ENCODE measurements around the gene BCL7A. TPM values are rescaled to one million over a fixed set of nuclear protein-coding genes. Genes with fewer than 3 reads are reported as not detected.

Gene BCL7A
- total and polyA plus RNA-seq, 2 of the 8 experiments (the other 6 are each of a cell fraction or from before 2014, with no cell fraction given), result 11.9 to 12.7 TPM

- 7% methylated on average over 52 of the region's 113 CpGs; no CpG with 5 or more reads in 1 of the 2 experiments for WGBS, 2 experiments (ENCODE audit: extremely low coverage in 1 of 2, insufficient coverage in 1 of 2, insufficient read length in 1 of 2, insufficient replicate concordance in 2 of 2, low coverage in 1 of 2, low lambda C conversion rate in 2 of 2, missing lambda C conversion rate in 1 of 2)
- CTCF ChIA-PET (ENCODE audit: partially characterized antibody), result interaction anchor here (0.8 to 3.8 kb wide), 3 partner anchors 14 to 45 kb away, joined by 5 to 26 read pairs (median 5); no protein-coding TSS in a partner anchor
- no peak for FAIRE-seq
- TF ChIP-seq CBX8 (IDR thresholded peaks at IDR 0.05; ENCODE audit: borderline replicate concordance, low read depth, low read length) (no peak), RAD21 (IDR thresholded peaks at IDR 0.05 in 1 of 2, conservative IDR thresholded peaks at IDR 0.05 in 1 of 2; ENCODE audit: low read depth in 2 of 2, low read length in 2 of 2) (no peak), ATF2 (IDR thresholded peaks at IDR 0.05; ENCODE audit: low read length) (0 out of 2 replicates have a peak, but pooled peaks have one; percentile 1), MAFK (IDR thresholded peaks at IDR 0.05; ENCODE audit: low read depth, low read length) (no peak), CTBP2 (IDR thresholded peaks at IDR 0.05; ENCODE audit: borderline replicate concordance, insufficient read depth, insufficient read length, low read length) (no peak), SP2 (IDR thresholded peaks at IDR 0.05; ENCODE audit: low read length) (no peak), BCL11A (IDR thresholded peaks at IDR 0.05; ENCODE audit: low read depth in 2 of 2, low read length in 2 of 2) (no peak)
Measured at GRCh38 chr12:122078141-122079032, 56.7 kb downstream of the BCL7A start, which contains the start of gene MLXIP. TSS of gene MLXIP (plus strand) at chr12:122078756. CDS start at chr12:122078854, 98 bp downstream.

More at GRCh38 chr12:122078141-122079032, 56.7 kb downstream of the BCL7A start, which contains the start of gene MLXIP:
- peak within 1 kb of the TSS; percentile 87 to 98 for H3K4me2 ChIP-seq (ENCODE audit: insufficient read depth in 1 of 2, low read depth in 2 of 2, low read length in 2 of 2)
- peak within 1 kb of the TSS; percentile 62 to 74 (median 68) for H3K4me3 ChIP-seq (ENCODE audit: extremely low read depth in 1 of 4, insufficient read depth in 2 of 4, low read depth in 3 of 4, low read length in 4 of 4)
- no peak within 1 kb of the TSS; the same call in 1 of the 2 replicates for H3K27ac ChIP-seq (ENCODE audit: low read depth, low read length)
- H2AK5ac ChIP-seq (ENCODE audit: low read depth, low read length), result no peak within 1 kb of the TSS
- H2BK15ac ChIP-seq (ENCODE audit: low read length), result no peak within 1 kb of the TSS; the same call in 1 of the 2 replicates
- POLR2A ChIA-PET (ENCODE audit: partially characterized antibody), result interaction anchor here (0.6 to 2.0 kb wide), 15 partner anchors 10 to 275 kb away, joined by 3 to 20 read pairs (median 4); no protein-coding TSS in a partner anchor
- no peaks in the 10 kb centered on the region for H3K9me3 ChIP-seq (ENCODE audit: insufficient read depth in 2 of 2, low read depth in 1 of 2, low read length in 1 of 2)
- no peak within 1 kb of the TSS for H3K4ac ChIP-seq (replicated peaks; ENCODE audit: insufficient read length, low read depth, low read length)
- H4K20me1 ChIP-seq (replicated peaks in 1 of 2; ENCODE audit: control insufficient read depth in 1 of 2, insufficient read depth in 2 of 2, low read length in 2 of 2), result peaks cover 0 to 4% of the 10 kb centered on the region in 2 experiments
- peak within 1 kb of the TSS; percentile 32; the same call in 1 of the 2 replicates for H4K8ac ChIP-seq (ENCODE audit: extremely low read depth, insufficient read depth, low read length)
- H3K56ac ChIP-seq (replicated peaks; ENCODE audit: insufficient read length, low read depth, low read length), result no peak within 1 kb of the TSS
- no peak within 1 kb of the TSS for H4K91ac ChIP-seq (replicated peaks; ENCODE audit: insufficient read length, low read length)
- H3K18ac ChIP-seq (ENCODE audit: extremely low read depth, low read length), result peak within 1 kb of the TSS; percentile 83
- 0 out of 2 replicates have a peak within 1 kb of the TSS, but pooled peaks have one; percentile 39 for H2BK12ac ChIP-seq (ENCODE audit: low read depth, low read length)
- no peak within 1 kb of the TSS for H2BK120ac ChIP-seq (replicated peaks; ENCODE audit: low read depth, low read length)
- H3K14ac ChIP-seq (ENCODE audit: insufficient read length), result no peak within 1 kb of the TSS
- H3K36me3 ChIP-seq (ENCODE audit: control insufficient read depth in 2 of 4, insufficient read depth in 4 of 4, low read length in 3 of 4), result no peaks in the 10 kb centered on the region
- peaks cover 4 to 21% of the 10 kb centered on the region in 2 experiments; a peak in 3 of 4 replicates for H3K79me2 ChIP-seq (ENCODE audit: control insufficient read depth in 1 of 2, insufficient read depth in 2 of 2, low read length in 2 of 2)
- 0 out of 2 replicates have a peak within 1 kb of the TSS, but pooled peaks have one; percentile 35 for H2BK5ac ChIP-seq (ENCODE audit: low read depth, low read length)
- peak within 1 kb of the TSS; percentile 35 to 63 (median 48); a peak in 6 of 7 replicates for H3K9ac ChIP-seq (replicated peaks in 1 of 4; ENCODE audit: extremely low read depth in 1 of 4, low read depth in 3 of 4, low read length in 3 of 4)
- H3K4me1 ChIP-seq (replicated peaks in 1 of 4; ENCODE audit: control insufficient read depth in 3 of 4, insufficient read depth in 4 of 4, low read length in 3 of 4), result peaks cover 4 to 8% (median 5%) of the 10 kb centered on the region in 4 experiments; a peak in 5 of 7 replicates
- H2AFZ ChIP-seq (ENCODE audit: low read length), result peak within 1 kb of the TSS; percentile 47; the same call in 1 of the 2 replicates
- H4K5ac ChIP-seq (ENCODE audit: insufficient read length, low read depth, low read length), result no peak within 1 kb of the TSS
- H2BK20ac ChIP-seq (ENCODE audit: low read length), result no peak within 1 kb of the TSS
- H3K27me3 ChIP-seq (replicated peaks in 1 of 4; ENCODE audit: control insufficient read depth in 3 of 4, extremely low read depth in 1 of 4, insufficient read depth in 3 of 4, low read length in 3 of 4), result peaks cover 4 to 21% (median 19%) of the 10 kb centered on the region in 4 experiments; a peak in 6 of 7 replicates
- DNase-seq (ENCODE audit: low read depth in 1 of 2, low spot score in 2 of 2), result peak; percentile 43 to 95
- H3K23ac ChIP-seq (ENCODE audit: insufficient read length), result no peak within 1 kb of the TSS
- H3K23me2 ChIP-seq (ENCODE audit: low read depth, low read length), result peaks cover 13% of the 10 kb centered on the region; the same call in 1 of the 2 replicates
- peaks cover 8% of the 10 kb centered on the region; the same call in 1 of the 2 replicates for H3K79me1 ChIP-seq (ENCODE audit: low read depth, low read length)
